DMS153 treated with DMSO at 0.1 percent for 48 hours (cell line): ENCODE measurements around the gene LRCH1.

ENCODE experiments used
- DNase-seq: peaks from one replicate; lab custom pipeline; 2025; ENCODE audit not compliant: unreplicated experiment; lab: John Stamatoyannopoulos, UW

Gene LRCH1

GRCh38 chr13:46592385-46592784, 39.4 kb downstream of the LRCH1 start:
- no peak for DNase-seq

GRCh38 chr13:46593398-46593797, 40.4 kb downstream of the LRCH1 start:
- DNase-seq = no peak

GRCh38 chr13:46594374-46595078, 41.6 kb downstream of the LRCH1 start:
- DNase-seq = no peak

GRCh38 chr13:46595136-46595884, 42.3 kb downstream of the LRCH1 start:
- DNase-seq = no peak

GRCh38 chr13:46595885-46596275, 42.9 kb downstream of the LRCH1 start:
- DNase-seq = no peak

- DNase-seq = no peak
Measured at GRCh38 chr13:46596466-46596865, 43.5 kb downstream of the LRCH1 start.

- no peak for DNase-seq
Measured at GRCh38 chr13:46598140-46598819, 45.3 kb downstream of the LRCH1 start.

GRCh38 chr13:46598820-46599180, 45.8 kb downstream of the LRCH1 start:
- DNase-seq = no peak

GRCh38 chr13:46600943-46601311, 48.0 kb downstream of the LRCH1 start:
- DNase-seq = no peak

- DNase-seq = no peak
Measured at GRCh38 chr13:46602531-46602930, 49.6 kb downstream of the LRCH1 start.

GRCh38 chr13:46603165-46603603, 50.2 kb downstream of the LRCH1 start:
- no peak for DNase-seq

- DNase-seq = no peak
Measured at GRCh38 chr13:46604226-46604990, 51.4 kb downstream of the LRCH1 start.

- no peak for DNase-seq
Measured at GRCh38 chr13:46605076-46605824, 52.3 kb downstream of the LRCH1 start.

GRCh38 chr13:46605825-46606554, 53.0 kb downstream of the LRCH1 start:
- no peak for DNase-seq

- DNase-seq = no peak
Measured at GRCh38 chr13:46606970-46607369, 54.0 kb downstream of the LRCH1 start.

- no peak for DNase-seq
Measured at GRCh38 chr13:46607768-46608564, 55.0 kb downstream of the LRCH1 start.

GRCh38 chr13:46609052-46609451, 56.1 kb downstream of the LRCH1 start:
- DNase-seq = no peak

- no peak for DNase-seq
Measured at GRCh38 chr13:46609726-46610125, 56.8 kb downstream of the LRCH1 start.

GRCh38 chr13:46612267-46612666, 59.3 kb downstream of the LRCH1 start:
- DNase-seq = no peak
